CD14-positive monocyte (primary cell): Measurements from ENCODE around the gene EMC10. TPM values are rescaled to one million over a fixed set of nuclear protein-coding genes. Genes with fewer than 3 reads are reported as not detected.

ENCODE experiments used
- DNase-seq, 3 donors: peaks; one replicate each; pipeline ENCODE4 v3.0.0-alpha.2; 2011 to 2022
- H2AFZ ChIP-seq: 2 replicates; pipeline ENCODE4 v1.6.0; 2012; ENCODE audit warnings: mild to moderate bottlenecking, low read depth, low read length, inconsistent platforms; ENCODE audit not compliant: insufficient read depth, poor library complexity, severe bottlenecking
- H3K27ac ChIP-seq, 2 donors: 1 replicate in 1 of 2; 2 replicates in 1 of 2; pipeline ENCODE4 v1.5.1; 2012 to 2013; ENCODE audit warnings: low read length in 2 of 2, control low read depth in 1 of 2, inconsistent platforms in 1 of 2, low read depth in 1 of 2, mild to moderate bottlenecking in 1 of 2
- H3K27me3 ChIP-seq, 2 donors: one replicate each; pipeline versions ENCODE4 v1.6.0 to v1.6.1; 2011 to 2013; ENCODE audit warnings: low read length in 2 of 2; ENCODE audit not compliant: control insufficient read depth in 2 of 2, insufficient read depth in 2 of 2
- H3K36me3 ChIP-seq, 2 donors: replicated peaks in 1 of 2; 1 replicate in 1 of 2; 2 replicates in 1 of 2; pipeline versions ENCODE4 v1.5.1 to v1.6.1; 2012 to 2013; ENCODE audit warnings: low read length in 2 of 2, control low read depth in 1 of 2, inconsistent platforms in 1 of 2, mild to moderate bottlenecking in 1 of 2; ENCODE audit not compliant: insufficient read depth in 2 of 2, control insufficient read depth in 1 of 2
- H3K4me1 ChIP-seq, 2 donors: 1 replicate in 1 of 2; 2 replicates in 1 of 2; pipeline versions ENCODE4 v1.5.1 to v1.6.1; 2012 to 2013; ENCODE audit warnings: low read length in 2 of 2, control low read depth in 1 of 2, inconsistent platforms in 1 of 2, mild to moderate bottlenecking in 1 of 2, moderate library complexity in 1 of 2; ENCODE audit not compliant: insufficient read depth in 2 of 2, control insufficient read depth in 1 of 2
- H3K4me2 ChIP-seq: replicated peaks from 2 replicates; pipeline ENCODE3; 2012; ENCODE audit warnings: low read length, moderate library complexity, mild to moderate bottlenecking; ENCODE audit not compliant: poor library complexity, severe bottlenecking; ENCODE audit errors: extremely low read depth
- H3K4me3 ChIP-seq, 3 experiments: fragments of 200-600 bp in 1 of 3; sonication (generic) in 1 of 3; replicated peaks in 1 of 3; 1 replicate in 2 of 3; 2 replicates in 1 of 3; pipeline ENCODE4 v1.5.1; 2011 to 2013; ENCODE audit warnings: low read length in 3 of 3, mild to moderate bottlenecking in 3 of 3, control low read depth in 2 of 3, low read depth in 2 of 3, inconsistent platforms in 1 of 3, moderate library complexity in 1 of 3
- H3K79me2 ChIP-seq: 2 replicates; pipeline ENCODE4 v1.6.0; 2012; ENCODE audit warnings: mild to moderate bottlenecking, control low read depth, inconsistent platforms, low read length, moderate library complexity; ENCODE audit not compliant: insufficient read depth
- H3K9ac ChIP-seq: 2 replicates; pipeline ENCODE4 v1.6.0; 2017; ENCODE audit warnings: low read length, mild to moderate bottlenecking; ENCODE audit not compliant: insufficient read depth, poor library complexity, severe bottlenecking
- H3K9me3 ChIP-seq, 2 donors: replicated peaks in 1 of 2; 1 replicate in 1 of 2; 2 replicates in 1 of 2; pipeline versions ENCODE4 v1.5.1 to v1.6.1; 2012 to 2013; ENCODE audit warnings: low read length in 2 of 2, control low read depth in 1 of 2; ENCODE audit not compliant: control insufficient read depth in 1 of 2, insufficient read depth in 1 of 2
- H4K20me1 ChIP-seq: 2 replicates; pipeline ENCODE4 v1.6.0; 2012; ENCODE audit warnings: mild to moderate bottlenecking, low read length, control low read depth, moderate library complexity; ENCODE audit not compliant: insufficient read depth
- H3K27ac Mint-ChIP-seq, 7 donors: one replicate each; pipeline ENCODE4 v1.8.0; 2020; ENCODE audit warnings: mild to moderate bottlenecking in 7 of 7, mixed read lengths in 7 of 7, moderate library complexity in 6 of 7, inconsistent platforms in 2 of 7
- H3K27me3 Mint-ChIP-seq, 3 donors: one replicate each; pipeline ENCODE4 v1.8.0; 2021 to 2022; ENCODE audit warnings: low read depth in 3 of 3, mild to moderate bottlenecking in 3 of 3, mixed read lengths in 3 of 3, moderate library complexity in 3 of 3, inconsistent platforms in 1 of 3
- H3K36me3 Mint-ChIP-seq, 2 donors: one replicate each; pipeline ENCODE4 v1.8.0; 2020; ENCODE audit warnings: mixed read lengths in 2 of 2, inconsistent platforms in 1 of 2, mild to moderate bottlenecking in 1 of 2
- H3K4me1 Mint-ChIP-seq: one replicate; pipeline ENCODE4 v1.8.0; 2020; ENCODE audit warnings: mild to moderate bottlenecking, mixed read lengths
- H3K4me3 Mint-ChIP-seq, 2 donors: one replicate each; pipeline ENCODE4 v1.8.0; 2020; ENCODE audit warnings: mild to moderate bottlenecking in 2 of 2, mixed read lengths in 2 of 2, moderate library complexity in 1 of 2
- H3K9me3 Mint-ChIP-seq, 7 donors: one replicate each; pipeline ENCODE4 v1.8.0; 2020 to 2022; ENCODE audit warnings: mixed read lengths in 7 of 7, mild to moderate bottlenecking in 6 of 7, moderate library complexity in 6 of 7, inconsistent platforms in 2 of 7
- CTCF ChIP-seq: fragments of 200-600 bp; IDR thresholded peaks from one replicate; pipeline ENCODE4 v1.8.0; 2022; ENCODE audit warnings: antibody characterized with exemption, mild to moderate bottlenecking
- WGBS: methylation state at CpG from one replicate; pipeline ENCODE4 v1.1.5; 2013; ENCODE audit warnings: missing lambda C conversion rate; ENCODE audit not compliant: insufficient coverage; 5-methylcytosine and 5-hydroxymethylcytosine counted together
- intact Hi-C, 2 donors: fragments of 100-400 bp; cut with micrococcal nuclease; formaldehyde crosslinking; loops; one replicate each; pipeline versions ENCODE4 v1.15.0 to v1.15.1; 2023
- polyA plus RNA-seq, 3 donors: library from polyadenylated mRNA; depleted of rRNA in 1 of 3; unstranded in 2 of 3; stranded (reverse) in 1 of 3; fragments of 300-500 nt in 2 of 3; fragments of >200 nt in 1 of 3; fragmentation: Illumina TruSeq in 2 of 3; gene quantifications; 1 replicate in 2 of 3; 2 replicates in 1 of 3; pipeline ENCODE4 v1.2.3, GENCODE V29; 2012 to 2021

The EMC10 gene
- polyA plus RNA-seq, 3 donors: 8.5 to 50.4 (median 9.3) TPM

DNA sequence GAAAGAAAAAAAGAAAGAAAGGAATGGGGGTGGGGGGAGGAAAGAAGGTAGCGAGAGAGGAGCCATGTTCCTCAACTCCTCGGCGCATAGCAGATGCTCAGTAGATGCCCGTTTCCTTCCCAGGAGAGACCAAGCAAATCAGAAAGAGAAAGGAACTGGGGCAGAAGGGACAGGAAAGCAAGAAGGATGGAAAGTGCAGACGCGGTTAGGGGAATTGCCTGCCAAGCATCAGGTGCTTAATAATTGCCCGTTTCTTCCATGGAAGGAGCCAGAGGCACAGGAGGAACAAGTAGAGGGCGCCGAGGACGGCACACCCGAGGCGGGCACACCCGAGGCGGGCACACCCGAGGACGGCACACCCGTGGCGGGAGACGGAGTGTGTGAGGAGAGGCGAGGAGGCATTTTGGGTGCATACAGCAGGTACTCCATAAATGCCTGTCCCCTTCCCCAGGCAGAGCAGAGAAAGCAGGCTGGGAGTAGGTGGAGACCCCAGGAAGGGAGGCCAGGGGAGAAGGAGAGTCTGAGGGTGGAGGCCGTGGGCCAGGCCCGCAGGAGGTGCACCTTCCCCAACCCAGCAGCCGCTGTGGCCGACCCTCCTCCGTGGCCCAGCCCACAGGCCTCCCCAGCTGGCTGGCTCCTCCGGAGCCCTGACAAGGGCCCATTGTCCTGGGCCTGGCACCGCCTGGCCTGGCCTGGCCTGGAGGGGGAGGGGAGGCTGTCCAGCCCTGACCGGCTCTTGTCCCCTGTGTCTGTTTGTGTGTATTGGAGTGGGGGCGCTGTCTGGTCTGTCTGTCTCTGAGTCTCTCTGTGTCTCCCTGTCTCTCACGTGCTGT, 20.1 kb downstream of the EMC10 start:
- H3K9ac ChIP-seq: no peak overlapping the region
- WGBS: 94% methylated on average over 13 of the region's 30 CpGs
- H3K4me3 Mint-ChIP-seq: no peak overlapping the region
- no peak overlapping the region for H2AFZ ChIP-seq
- peaks cover 11 to 14% of the 10 kb centered on the region in 2 donors for H3K4me1 ChIP-seq
- H3K4me3 ChIP-seq: no peak overlapping the region
- no peaks in the 10 kb centered on the region for H3K36me3 Mint-ChIP-seq
- H3K27ac Mint-ChIP-seq: no peak overlapping the region
- TF ChIP-seq CTCF: no peak
- no peaks in the 10 kb centered on the region for H4K20me1 ChIP-seq
- no peak for DNase-seq
- intact Hi-C loops: no loop called here
- no peaks in the 10 kb centered on the region for H3K27me3 ChIP-seq
- no peak overlapping the region for H3K4me2 ChIP-seq
- peaks cover 0 to 6% (median 1%) of the 10 kb centered on the region in 7 donors for H3K9me3 Mint-ChIP-seq
- peaks cover 14% of the 10 kb centered on the region for H3K4me1 Mint-ChIP-seq
- H3K79me2 ChIP-seq: no peaks in the 10 kb centered on the region
- no peaks in the 10 kb centered on the region for H3K36me3 ChIP-seq
- H3K27me3 Mint-ChIP-seq: peaks cover 3 to 8% (median 4%) of the 10 kb centered on the region in 3 donors
- H3K9me3 ChIP-seq: no peaks in the 10 kb centered on the region
- H3K27ac ChIP-seq: no peak overlapping the region

DNA sequence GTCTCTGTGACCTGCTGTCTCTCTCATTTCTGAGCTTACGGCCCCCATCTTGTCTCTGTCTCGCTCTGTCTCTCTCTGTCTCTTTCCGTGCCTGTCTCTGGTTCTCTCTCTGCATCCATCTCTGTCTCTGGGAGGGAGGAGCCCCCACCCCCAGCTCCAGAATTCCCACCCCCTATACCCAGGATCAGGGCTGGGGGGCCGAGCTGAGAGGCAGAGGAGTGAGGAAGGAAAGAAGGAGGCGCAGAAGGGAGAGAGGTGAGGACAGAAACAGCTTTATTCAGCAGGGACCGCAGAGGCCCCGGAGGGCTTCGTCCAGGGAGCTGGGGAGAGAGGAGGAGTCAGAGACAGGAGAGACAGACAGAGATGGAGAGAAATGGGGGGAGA, 20.7 kb downstream of the EMC10 start:
- no peak overlapping the region for H3K27ac ChIP-seq
- H3K4me1 ChIP-seq: peaks cover 5 to 8% of the 10 kb centered on the region in 2 donors
- no peak overlapping the region for H3K4me2 ChIP-seq
- H3K9ac ChIP-seq: no peak overlapping the region
- no peak for DNase-seq
- Mint-ChIP-seq H3K27ac (no peak overlapping the region), H3K9me3 (peaks cover 0 to 4% (median 1%) of the 10 kb centered on the region in 7 donors), H3K4me3 (no peak overlapping the region), H3K36me3 (no peaks in the 10 kb centered on the region), H3K27me3 (peaks cover 2 to 7% (median 3%) of the 10 kb centered on the region in 3 donors), H3K4me1 (peaks cover 7% of the 10 kb centered on the region)
- H3K9me3 ChIP-seq: no peaks in the 10 kb centered on the region
- H2AFZ ChIP-seq: no peak overlapping the region
- H3K4me3 ChIP-seq: no peak overlapping the region
- no peaks in the 10 kb centered on the region for H3K79me2 ChIP-seq
- no peaks in the 10 kb centered on the region for H3K27me3 ChIP-seq
- no peaks in the 10 kb centered on the region for H3K36me3 ChIP-seq
- no peaks in the 10 kb centered on the region for H4K20me1 ChIP-seq
- no peak for TF ChIP-seq CTCF
- intact Hi-C loops: no loop called here
- WGBS: 97% methylated on average over 6 of the region's 8 CpGs
